Measurements from ENCODE around the gene NRG3.

Gene NRG3

DNA sequence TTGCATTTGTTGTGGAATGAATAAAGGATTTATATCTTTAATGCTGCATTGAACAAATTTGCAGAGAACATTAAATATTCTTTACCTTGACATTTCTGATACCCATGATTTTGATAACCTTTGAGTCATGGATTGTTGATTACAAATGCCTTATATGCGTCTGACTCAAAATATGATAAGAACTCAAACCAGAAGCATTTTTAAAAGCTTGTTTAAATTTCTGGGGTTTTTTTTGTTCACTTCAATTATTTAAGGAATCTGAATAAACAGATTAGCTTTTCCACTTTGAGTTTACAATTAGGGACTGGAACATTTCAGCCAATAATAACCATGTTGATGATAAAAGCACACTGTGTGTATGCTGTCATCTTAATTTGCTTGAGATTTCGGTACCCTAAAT lies 253.5 kb downstream of the NRG3 start:
- DNase-seq: no peak

GRCh38 chr10:82136103-82136502 lies 261.1 kb downstream of the NRG3 start:
- no peak for DNase-seq

DNA sequence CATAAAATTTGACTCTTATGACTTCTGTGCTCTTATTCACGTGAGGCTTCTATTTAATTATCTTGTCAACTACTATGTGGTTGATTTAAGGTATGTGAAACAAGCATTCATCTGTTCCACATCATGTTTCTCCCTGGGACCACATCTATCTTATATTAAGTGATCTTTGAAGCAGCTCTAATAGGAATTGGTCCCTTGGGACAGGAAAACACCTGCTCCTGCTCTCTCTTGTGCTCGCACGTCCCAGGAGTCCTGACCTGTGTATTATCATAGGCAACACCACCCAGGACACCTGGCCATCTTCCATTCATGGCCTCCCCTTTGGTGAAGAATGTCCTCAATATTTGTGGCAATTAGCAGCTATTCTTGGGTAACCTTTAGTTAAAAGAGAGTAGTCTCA lies 269.2 kb downstream of the NRG3 start:
- DNase-seq: no peak

DNA sequence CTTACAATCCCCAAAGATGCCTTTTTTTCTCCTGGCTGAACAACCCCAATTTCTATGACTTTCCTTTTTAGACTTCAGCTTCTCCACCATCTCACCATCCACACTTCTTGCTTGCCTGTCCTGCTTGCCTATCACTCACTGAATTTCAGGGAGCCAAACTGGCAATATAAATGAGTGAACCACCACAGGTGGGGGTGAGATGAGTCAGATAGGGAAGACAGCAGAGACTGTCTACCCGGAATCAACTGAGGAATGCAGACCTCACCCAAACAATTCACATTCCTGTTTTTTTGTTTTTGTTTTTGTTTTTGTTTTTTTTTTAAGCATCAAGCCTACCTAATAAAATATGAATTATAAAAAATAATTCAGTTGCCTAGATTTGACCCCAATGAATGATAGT lies 273.8 kb downstream of the NRG3 start:
- no peak for DNase-seq

GRCh38 chr10:82149674-82150073 lies 274.7 kb downstream of the NRG3 start:
- DNase-seq: no peak

DNA sequence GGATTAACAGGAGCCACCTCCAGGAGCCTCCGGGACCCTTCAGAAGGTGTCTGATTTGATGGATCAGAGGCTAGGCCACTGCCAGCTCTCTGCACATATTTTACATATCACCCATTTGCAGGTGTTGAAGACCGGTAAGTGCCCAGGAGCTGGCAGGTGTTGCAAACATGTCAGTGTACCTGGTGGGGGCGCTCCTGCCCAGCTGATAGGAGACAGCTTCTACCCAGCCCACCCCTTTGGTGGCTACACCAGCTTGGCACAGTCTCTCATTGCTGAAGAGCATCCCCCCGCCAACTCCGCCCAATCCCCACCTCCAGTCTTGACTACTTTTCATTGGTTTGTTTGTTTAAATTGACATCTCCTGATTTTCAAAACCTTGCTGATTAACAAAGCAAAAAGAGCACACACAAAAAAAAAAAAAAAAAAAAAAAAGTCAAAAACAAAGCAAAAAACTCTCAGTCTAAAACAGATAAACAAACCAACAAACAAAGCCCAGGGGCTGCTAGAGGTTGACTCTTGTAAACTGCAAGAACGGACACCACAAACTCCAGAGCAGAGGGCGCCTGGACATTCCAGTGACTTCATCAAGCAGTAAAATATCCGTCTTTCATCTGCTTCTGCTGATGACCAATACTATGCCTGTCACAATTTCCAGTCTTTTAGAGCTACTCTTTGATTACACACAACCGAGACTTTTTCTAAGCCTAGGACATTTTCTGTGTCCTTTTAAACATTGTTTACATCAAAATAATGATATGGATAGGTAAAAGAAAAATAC lies 275.3 kb downstream of the NRG3 start:
- no peak for DNase-seq

DNA sequence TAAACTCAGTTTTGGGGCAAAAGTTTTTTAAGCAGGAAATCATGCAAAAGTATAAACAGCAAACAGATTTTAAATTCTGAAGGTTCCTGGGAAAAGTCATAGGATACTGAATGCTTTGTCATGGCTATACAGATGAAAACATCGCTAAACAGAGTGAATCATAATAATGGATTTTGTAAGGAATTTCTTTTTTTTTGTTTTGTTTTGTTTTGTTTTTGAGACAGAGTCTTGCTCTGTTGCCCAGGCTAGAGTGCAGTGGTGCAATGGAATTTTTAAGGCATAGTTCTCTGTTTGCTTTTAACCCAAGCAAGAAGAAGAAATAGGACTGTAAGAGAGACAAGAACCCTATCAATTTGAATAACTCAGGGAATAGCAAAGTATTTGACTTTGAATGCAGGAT lies 285.3 kb downstream of the NRG3 start:
- no peak for DNase-seq

DNA sequence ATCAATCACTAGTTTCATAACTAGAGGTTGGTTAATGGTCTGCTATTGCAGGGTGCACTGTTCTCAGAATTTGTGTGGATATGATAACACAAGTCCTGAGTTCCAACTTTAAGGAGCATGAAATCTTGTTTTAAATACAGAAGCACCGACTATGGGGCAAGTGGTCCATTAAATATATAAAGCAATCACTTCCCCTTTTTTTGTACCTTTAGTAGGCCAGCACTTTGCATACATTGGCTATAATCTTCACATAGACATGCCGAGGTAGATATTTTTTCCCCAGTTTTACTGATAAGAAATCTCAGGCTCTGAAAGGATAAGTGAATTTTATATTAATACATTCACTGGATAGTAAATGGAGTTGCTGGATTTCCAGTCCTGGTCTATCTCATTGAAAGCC lies 286.3 kb downstream of the NRG3 start:
- DNase-seq: no peak

GRCh38 chr10:82162549-82163195 lies 287.7 kb downstream of the NRG3 start:
- no peak for DNase-seq

GRCh38 chr10:82171899-82172298 lies 296.9 kb downstream of the NRG3 start:
- no peak for DNase-seq

- DNase-seq: no peak
Observed at GRCh38 chr10:82176587-82176986, 301.6 kb downstream of the NRG3 start.

- DNase-seq: no peak
Observed at GRCh38 chr10:82190432-82191260, 315.7 kb downstream of the NRG3 start.

DNA sequence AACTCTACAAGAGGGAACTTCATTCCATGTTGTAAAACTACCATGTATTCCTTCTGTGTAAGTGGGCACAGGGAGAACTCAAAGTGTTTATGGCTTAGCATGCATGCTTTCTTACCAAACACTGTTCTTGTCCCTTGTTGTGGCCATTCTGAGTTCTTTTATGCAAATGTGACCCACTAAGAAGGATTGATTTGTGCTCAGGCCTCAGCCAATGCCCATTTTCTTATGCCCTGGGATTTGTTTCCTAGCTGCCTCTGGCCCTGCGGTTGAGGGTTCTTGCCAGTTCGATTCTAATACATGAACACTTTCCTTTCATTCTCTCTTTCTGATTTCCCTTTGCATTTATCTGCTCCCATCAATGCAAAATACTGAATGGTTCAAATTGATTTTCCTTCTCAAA lies 316.7 kb downstream of the NRG3 start:
- DNase-seq: no peak

GRCh38 chr10:82192665-82193064 lies 317.7 kb downstream of the NRG3 start:
- DNase-seq: no peak

- no peak for DNase-seq
Observed at GRCh38 chr10:82194419-82194818, 319.4 kb downstream of the NRG3 start.

- no peak for DNase-seq
Observed at GRCh38 chr10:82206831-82207230, 331.8 kb downstream of the NRG3 start.

GRCh38 chr10:82208726-82209125 lies 333.7 kb downstream of the NRG3 start:
- DNase-seq: no peak

GRCh38 chr10:82210331-82210730 lies 335.3 kb downstream of the NRG3 start:
- DNase-seq: no peak

DNA sequence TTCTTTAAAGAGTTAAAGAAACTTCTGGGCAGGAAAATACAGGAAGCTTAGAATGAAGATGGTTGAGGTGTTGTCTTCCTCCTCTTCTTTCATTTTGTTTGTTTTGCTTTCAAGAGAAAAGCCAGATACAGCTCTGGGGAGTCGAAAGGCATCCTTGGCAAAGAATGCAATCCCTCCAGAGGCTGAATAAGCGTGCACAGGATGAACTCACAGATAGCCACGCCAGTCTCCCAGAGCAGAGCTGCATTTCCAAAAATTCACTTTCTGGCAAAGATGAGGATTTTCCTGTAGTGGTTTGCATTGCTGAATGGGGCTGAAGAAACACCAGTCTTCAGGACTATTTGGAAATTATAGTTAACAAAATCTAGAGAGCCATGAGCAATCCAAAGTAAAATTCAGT lies 336.4 kb downstream of the NRG3 start:
- DNase-seq: no peak

- DNase-seq: no peak
Observed at GRCh38 chr10:82212753-82213152, 337.8 kb downstream of the NRG3 start.

DNA sequence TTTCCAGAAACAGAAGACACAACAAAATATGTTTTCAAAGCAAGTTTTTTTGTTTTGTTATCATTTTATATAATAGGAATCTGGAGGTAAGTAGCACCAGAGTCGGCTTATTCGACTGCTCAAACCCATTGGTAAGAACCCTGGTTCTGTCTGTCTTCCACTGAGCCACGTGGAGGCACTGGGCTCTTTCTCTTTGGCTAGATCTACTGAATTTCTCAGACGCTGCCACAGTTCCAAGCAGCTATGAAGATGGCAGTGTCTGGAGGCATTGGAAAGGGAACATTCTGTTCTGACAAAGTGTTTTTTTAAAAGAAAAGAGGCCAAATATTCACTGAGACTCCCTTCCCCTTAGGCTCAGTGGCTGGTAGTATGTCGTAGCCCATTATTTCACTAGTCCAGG lies 338.8 kb downstream of the NRG3 start:
- DNase-seq: no peak

DNA sequence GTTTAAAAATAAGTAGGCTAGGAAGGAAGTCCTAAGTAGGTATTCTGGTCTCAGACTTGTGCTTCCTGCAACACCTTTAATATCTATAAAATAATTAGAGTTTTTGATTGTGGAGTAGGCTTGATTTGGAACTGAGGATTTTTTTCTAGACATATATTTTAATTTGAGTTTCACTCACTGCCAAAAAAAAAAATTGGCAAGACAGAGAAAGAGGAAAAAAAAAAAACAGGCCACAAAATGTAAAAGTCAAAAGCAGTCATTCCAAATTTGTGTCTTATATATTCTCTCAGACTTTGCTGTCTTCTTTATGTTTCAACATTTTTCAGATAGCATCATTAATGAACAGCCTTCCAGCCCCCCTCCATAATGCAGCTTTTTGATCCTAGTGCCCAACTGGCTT lies 346.1 kb downstream of the NRG3 start:
- no peak for DNase-seq

- DNase-seq: no peak
Observed at GRCh38 chr10:82221601-82222149, 346.7 kb downstream of the NRG3 start.

DNA sequence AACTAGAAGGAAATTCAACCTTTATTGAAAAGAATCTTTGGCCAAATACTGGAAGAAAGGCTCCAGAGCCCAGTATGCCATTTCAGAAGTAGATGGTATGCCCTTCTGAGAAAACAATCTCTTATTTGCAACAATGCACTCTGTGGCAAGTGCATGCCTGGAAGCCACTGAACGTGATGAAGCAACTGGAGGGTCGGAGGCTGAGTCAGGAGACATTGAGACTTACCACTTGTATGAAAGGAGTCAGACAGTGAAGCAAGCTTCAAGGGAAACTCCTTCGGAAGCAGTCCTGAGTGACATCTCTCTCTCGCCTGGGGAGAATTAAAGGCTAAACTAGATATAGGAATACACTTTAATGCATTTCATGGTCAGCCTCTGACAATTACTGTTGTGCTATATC lies 353.7 kb downstream of the NRG3 start:
- DNase-seq: no peak
